Endothelial cell (in vitro differentiated cells): Measurements from ENCODE around the gene GAREM1. TPM values are rescaled to one million over a fixed set of nuclear protein-coding genes. Genes with fewer than 3 reads are reported as not detected.

Experiments
- DNase-seq: peaks from one replicate; pipeline ENCODE4 v3.0.0; 2021; ENCODE audit warnings: low spot score
- H3K27ac Mint-ChIP-seq: one replicate; pipeline ENCODE4 v1.8.0; 2021; ENCODE audit warnings: mixed read lengths, inconsistent platforms; ENCODE audit not compliant: unreplicated experiment
- H3K27me3 Mint-ChIP-seq: one replicate; pipeline ENCODE4 v1.8.0; 2021; ENCODE audit warnings: mild to moderate bottlenecking, moderate library complexity, mixed read lengths, inconsistent platforms; ENCODE audit not compliant: unreplicated experiment
- H3K36me3 Mint-ChIP-seq: one replicate; pipeline ENCODE4 v1.8.0; 2021; ENCODE audit warnings: mild to moderate bottlenecking, low read depth, mixed read lengths, inconsistent platforms; ENCODE audit not compliant: unreplicated experiment
- H3K4me1 Mint-ChIP-seq: one replicate; pipeline ENCODE4 v1.8.0; 2021; ENCODE audit warnings: mild to moderate bottlenecking, mixed read lengths, inconsistent platforms; ENCODE audit not compliant: unreplicated experiment
- H3K4me3 Mint-ChIP-seq: one replicate; pipeline ENCODE4 v1.8.0; 2021; ENCODE audit warnings: mild to moderate bottlenecking, mixed read lengths, inconsistent platforms; ENCODE audit not compliant: unreplicated experiment
- H3K9me3 Mint-ChIP-seq: one replicate; pipeline ENCODE4 v1.8.0; 2021; ENCODE audit warnings: mixed read lengths, inconsistent platforms; ENCODE audit not compliant: unreplicated experiment
- total RNA-seq: library from RNA; stranded (reverse); fragmentation: NEBNext Ultra II Directional; extraction: Animal tissue kit (Norgen Biotek cat#: 25700); gene quantifications from one replicate; pipeline ENCODE4 v1.2.1, GENCODE V29; 2021; ENCODE audit not compliant: unreplicated experiment
- TF ChIP-seq, protein P1 (sequence below): fragments of 200-600 bp; sonication (generic); IDR thresholded peaks from one replicate; pipeline ENCODE4 v1.5.0; 2021; ENCODE audit warnings: antibody characterized with exemption; ENCODE audit not compliant: unreplicated experiment

The GAREM1 gene
- total RNA-seq, 1 donor from 2014 or later = 1.2 TPM

DNA sequence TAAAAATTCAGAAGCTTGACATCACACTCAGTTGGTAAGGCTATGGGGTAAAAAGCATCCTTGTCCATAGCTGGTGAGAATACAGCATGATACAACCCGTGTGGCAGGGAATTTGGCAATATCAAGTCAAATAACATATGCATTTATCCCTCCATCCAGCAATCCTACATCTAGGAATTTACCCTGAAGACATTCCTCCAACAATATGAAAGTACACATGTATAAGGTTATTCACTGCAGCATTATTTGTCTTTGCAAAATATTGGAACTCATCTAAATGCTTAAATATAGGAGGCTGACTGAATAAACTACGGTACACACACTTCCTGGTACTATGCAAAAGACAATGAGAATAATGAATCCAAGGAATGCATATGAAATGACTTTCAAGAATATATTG, 179.9 kb downstream of the GAREM1 start:
- no peaks in the 10 kb centered on the region for H3K4me1 Mint-ChIP-seq
- TF ChIP-seq, protein P1, sequence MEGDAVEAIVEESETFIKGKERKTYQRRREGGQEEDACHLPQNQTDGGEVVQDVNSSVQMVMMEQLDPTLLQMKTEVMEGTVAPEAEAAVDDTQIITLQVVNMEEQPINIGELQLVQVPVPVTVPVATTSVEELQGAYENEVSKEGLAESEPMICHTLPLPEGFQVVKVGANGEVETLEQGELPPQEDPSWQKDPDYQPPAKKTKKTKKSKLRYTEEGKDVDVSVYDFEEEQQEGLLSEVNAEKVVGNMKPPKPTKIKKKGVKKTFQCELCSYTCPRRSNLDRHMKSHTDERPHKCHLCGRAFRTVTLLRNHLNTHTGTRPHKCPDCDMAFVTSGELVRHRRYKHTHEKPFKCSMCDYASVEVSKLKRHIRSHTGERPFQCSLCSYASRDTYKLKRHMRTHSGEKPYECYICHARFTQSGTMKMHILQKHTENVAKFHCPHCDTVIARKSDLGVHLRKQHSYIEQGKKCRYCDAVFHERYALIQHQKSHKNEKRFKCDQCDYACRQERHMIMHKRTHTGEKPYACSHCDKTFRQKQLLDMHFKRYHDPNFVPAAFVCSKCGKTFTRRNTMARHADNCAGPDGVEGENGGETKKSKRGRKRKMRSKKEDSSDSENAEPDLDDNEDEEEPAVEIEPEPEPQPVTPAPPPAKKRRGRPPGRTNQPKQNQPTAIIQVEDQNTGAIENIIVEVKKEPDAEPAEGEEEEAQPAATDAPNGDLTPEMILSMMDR = no peak
- no peaks in the 10 kb centered on the region for H3K36me3 Mint-ChIP-seq
- no peak overlapping the region for H3K4me3 Mint-ChIP-seq
- no peak for DNase-seq
- H3K27ac Mint-ChIP-seq = no peak overlapping the region
- H3K9me3 Mint-ChIP-seq = no peaks in the 10 kb centered on the region
- H3K27me3 Mint-ChIP-seq = peaks cover 3% of the 10 kb centered on the region

GRCh38 chr18:32289483-32290075, 181.1 kb downstream of the GAREM1 start:
- Mint-ChIP-seq H3K4me1 (no peaks in the 10 kb centered on the region), H3K27me3 (peaks cover 3% of the 10 kb centered on the region), H3K9me3 (no peaks in the 10 kb centered on the region), H3K27ac (no peak overlapping the region), H3K36me3 (no peaks in the 10 kb centered on the region), H3K4me3 (no peak overlapping the region)
- TF ChIP-seq, protein P1 = peak; percentile 66
- peak; percentile 74 for DNase-seq

DNA sequence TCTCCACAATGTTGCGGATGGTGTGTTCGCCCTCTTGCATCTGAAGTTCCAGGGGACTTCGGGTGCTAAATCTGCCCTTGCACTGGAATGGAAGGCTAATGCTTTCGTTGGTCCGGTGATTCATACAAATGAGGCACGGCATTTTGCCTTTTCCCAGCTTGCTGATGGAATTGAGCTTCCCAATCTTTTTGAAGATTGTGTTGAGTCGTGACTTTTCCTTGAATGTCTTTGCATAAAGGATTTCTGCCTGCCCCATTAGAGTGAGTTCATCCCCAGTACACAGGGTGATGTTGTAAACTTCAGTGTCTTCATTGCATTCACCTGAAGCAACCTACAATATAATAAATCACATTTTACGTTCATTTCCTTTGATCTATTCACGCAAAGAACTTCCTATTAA, 182.8 kb downstream of the GAREM1 start:
- Mint-ChIP-seq H3K4me3 (no peak overlapping the region), H3K27me3 (peaks cover 3% of the 10 kb centered on the region), H3K27ac (no peak overlapping the region), H3K9me3 (no peaks in the 10 kb centered on the region), H3K36me3 (no peaks in the 10 kb centered on the region), H3K4me1 (no peaks in the 10 kb centered on the region)
- TF ChIP-seq, protein P1 = no peak
- DNase-seq = no peak

GRCh38 chr18:32287249-32287648, 183.4 kb downstream of the GAREM1 start:
- TF ChIP-seq, protein P1 = no peak
- no peak overlapping the region for H3K27ac Mint-ChIP-seq
- no peak for DNase-seq
- no peak overlapping the region for H3K4me3 Mint-ChIP-seq
- peaks cover 4% of the 10 kb centered on the region for H3K27me3 Mint-ChIP-seq
- H3K4me1 Mint-ChIP-seq = no peaks in the 10 kb centered on the region
- no peaks in the 10 kb centered on the region for H3K36me3 Mint-ChIP-seq
- no peaks in the 10 kb centered on the region for H3K9me3 Mint-ChIP-seq

DNA sequence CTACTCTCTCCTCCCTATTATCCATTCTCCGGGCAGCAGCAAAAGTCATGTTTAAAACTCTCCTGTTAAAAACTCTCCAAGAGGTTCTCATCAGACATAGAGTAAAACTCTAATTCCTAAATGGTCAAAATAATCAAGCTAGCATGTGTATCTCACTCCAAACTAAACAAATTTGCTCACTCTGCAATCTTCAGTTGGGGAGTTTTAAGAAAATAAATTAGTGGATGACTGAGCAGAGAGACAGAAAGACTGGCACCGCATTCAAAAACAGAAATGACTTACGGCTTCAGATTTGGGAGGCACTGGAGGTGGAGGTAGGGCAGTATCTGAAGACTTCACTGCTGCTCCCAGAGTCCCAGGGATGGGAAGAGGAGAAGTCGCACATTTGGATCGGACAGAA, 183.9 kb downstream of the GAREM1 start:
- no peaks in the 10 kb centered on the region for H3K36me3 Mint-ChIP-seq
- H3K9me3 Mint-ChIP-seq = no peaks in the 10 kb centered on the region
- TF ChIP-seq, protein P1 = no peak
- no peak for DNase-seq
- H3K27ac Mint-ChIP-seq = no peak overlapping the region
- peaks cover 4% of the 10 kb centered on the region for H3K27me3 Mint-ChIP-seq
- no peaks in the 10 kb centered on the region for H3K4me1 Mint-ChIP-seq
- H3K4me3 Mint-ChIP-seq = no peak overlapping the region
